PC-9 (cell line): Measurements from ENCODE around the gene SELE. TPM values are rescaled to one million over a fixed set of nuclear protein-coding genes. Genes with fewer than 3 reads are reported as not detected.

ENCODE experiments used
- BruUV-seq: library from RNA; stranded (reverse); fragments of 400-500 nt; replicated peaks from 2 replicates; lab custom pipeline; 2021; lab: Mats Ljungman, UMichigan
- CTCF ChIA-PET: fragments of 300-600 bp; sonication (Branson Sonifier 250); formaldehyde crosslinking; loops from one replicate; lab custom pipeline; 2022; ENCODE audit warnings: antibody characterized with exemption; lab: Charles Lee
- POLR2A ChIA-PET: fragments of 300-600 bp; sonication (Branson Sonifier 250); formaldehyde crosslinking; loops from one replicate; lab custom pipeline; 2022; ENCODE audit warnings: antibody characterized with exemption; ENCODE audit not compliant: unreplicated experiment; lab: Charles Lee
- DNase-seq, 2 experiments: peaks; one replicate each; pipeline versions ENCODE4 v3.0.0 to v3.0.0-alpha.2; 2015 to 2022; ENCODE audit warnings: mixed read lengths in 1 of 2
- H2AFZ ChIP-seq: fragments of 200-600 bp; sonication (generic); 2 replicates; pipeline ENCODE4 v1.8.1; 2017; ENCODE audit warnings: antibody characterized with exemption
- H3F3A ChIP-seq: fragments of 200-600 bp; sonication (generic); 2 replicates; pipeline ENCODE4 v1.8.1; 2017; ENCODE audit warnings: antibody characterized with exemption, mild to moderate bottlenecking, low read depth; ENCODE audit not compliant: insufficient read depth
- H3K27ac ChIP-seq: fragments of 200-600 bp; sonication (generic); 2 replicates; pipeline ENCODE4 v1.6.1; 2016; ENCODE audit warnings: mixed run types
- H3K27me3 ChIP-seq: fragments of 200-600 bp; sonication (generic); 2 replicates; pipeline ENCODE4 v1.6.1; 2016; ENCODE audit warnings: low read depth, mixed run types; ENCODE audit not compliant: insufficient read depth
- H3K36me3 ChIP-seq: fragments of 200-600 bp; sonication (generic); 2 replicates; pipeline ENCODE4 v1.6.1; 2016; ENCODE audit warnings: low read depth, mixed run types
- H3K4me1 ChIP-seq: fragments of 200-600 bp; sonication (generic); replicated peaks from 2 replicates; pipeline ENCODE4 v1.6.1; 2016; ENCODE audit warnings: mixed run types; ENCODE audit not compliant: insufficient read depth
- H3K4me2 ChIP-seq: fragments of 200-600 bp; sonication (generic); 2 replicates; pipeline ENCODE4 v1.6.1; 2017; ENCODE audit warnings: mixed run types
- H3K4me3 ChIP-seq: fragments of 200-600 bp; sonication (generic); 2 replicates; pipeline ENCODE4 v1.6.1; 2016; ENCODE audit warnings: mixed run types
- H3K79me2 ChIP-seq: fragments of 200-600 bp; sonication (generic); 2 replicates; pipeline ENCODE4 v1.6.1; 2017; ENCODE audit warnings: low read depth, mixed run types
- H3K9me2 ChIP-seq: fragments of 200-600 bp; sonication (generic); 2 replicates; pipeline ENCODE4 v1.8.1; 2017; ENCODE audit warnings: mild to moderate bottlenecking; ENCODE audit not compliant: insufficient read depth
- H3K9me3 ChIP-seq: fragments of 200-600 bp; sonication (generic); 2 replicates; pipeline ENCODE4 v1.8.1; 2016; ENCODE audit warnings: low read depth; ENCODE audit not compliant: insufficient read depth
- H4K20me1 ChIP-seq: fragments of 200-600 bp; sonication (generic); 2 replicates; pipeline ENCODE4 v1.8.1; 2017; ENCODE audit not compliant: insufficient read depth
- EZH2 ChIP-seq: fragments of 200-600 bp; sonication (generic); IDR thresholded peaks from 2 replicates; pipeline ENCODE4 v1.8.0; 2017; ENCODE audit warnings: antibody characterized with exemption, low read depth
- intact Hi-C: fragments of 100-400 bp; cut with micrococcal nuclease; formaldehyde crosslinking; loops from one replicate; pipeline ENCODE4 v1.10.0; 2022; ENCODE audit not compliant: unreplicated experiment
- total RNA-seq: library from RNA; stranded (reverse); gene quantifications from 2 replicates; pipeline ENCODE4 v1.2.3, GENCODE V29; 2021
- TF ChIP-seq, protein P1 (sequence below): fragments of 200-600 bp; sonication (generic); conservative IDR thresholded peaks from 2 replicates; pipeline ENCODE4 v1.6.1; 2017; ENCODE audit warnings: mixed run types, antibody characterized with exemption, mild to moderate bottlenecking, moderate library complexity

The SELE gene
- total RNA-seq, 1 experiment from 2014 or later = not detected

GRCh38 chr1:169765580-169766331 is 31.9 kb upstream of the SELE start:
- BruUV-seq = no TSS peak
- no peaks in the 10 kb centered on the region for H3K9me3 ChIP-seq
- no peak overlapping the region for H3K4me3 ChIP-seq
- no peaks in the 10 kb centered on the region for H3K9me2 ChIP-seq
- no peaks in the 10 kb centered on the region for H3K79me2 ChIP-seq
- CTCF ChIA-PET = no interaction called here
- H3K4me1 ChIP-seq = no peaks in the 10 kb centered on the region
- no peak overlapping the region; the same call in 1 of the 2 replicates for H2AFZ ChIP-seq
- TF ChIP-seq, protein P1, sequence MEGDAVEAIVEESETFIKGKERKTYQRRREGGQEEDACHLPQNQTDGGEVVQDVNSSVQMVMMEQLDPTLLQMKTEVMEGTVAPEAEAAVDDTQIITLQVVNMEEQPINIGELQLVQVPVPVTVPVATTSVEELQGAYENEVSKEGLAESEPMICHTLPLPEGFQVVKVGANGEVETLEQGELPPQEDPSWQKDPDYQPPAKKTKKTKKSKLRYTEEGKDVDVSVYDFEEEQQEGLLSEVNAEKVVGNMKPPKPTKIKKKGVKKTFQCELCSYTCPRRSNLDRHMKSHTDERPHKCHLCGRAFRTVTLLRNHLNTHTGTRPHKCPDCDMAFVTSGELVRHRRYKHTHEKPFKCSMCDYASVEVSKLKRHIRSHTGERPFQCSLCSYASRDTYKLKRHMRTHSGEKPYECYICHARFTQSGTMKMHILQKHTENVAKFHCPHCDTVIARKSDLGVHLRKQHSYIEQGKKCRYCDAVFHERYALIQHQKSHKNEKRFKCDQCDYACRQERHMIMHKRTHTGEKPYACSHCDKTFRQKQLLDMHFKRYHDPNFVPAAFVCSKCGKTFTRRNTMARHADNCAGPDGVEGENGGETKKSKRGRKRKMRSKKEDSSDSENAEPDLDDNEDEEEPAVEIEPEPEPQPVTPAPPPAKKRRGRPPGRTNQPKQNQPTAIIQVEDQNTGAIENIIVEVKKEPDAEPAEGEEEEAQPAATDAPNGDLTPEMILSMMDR = no peak
- no peak for TF ChIP-seq EZH2
- no peaks in the 10 kb centered on the region for H3K27me3 ChIP-seq
- intact Hi-C loops = no loop called here
- no peak overlapping the region for H3K27ac ChIP-seq
- no peaks in the 10 kb centered on the region for H4K20me1 ChIP-seq
- no peaks in the 10 kb centered on the region for H3K36me3 ChIP-seq
- no peak overlapping the region for H3K4me2 ChIP-seq
- POLR2A ChIA-PET = no interaction called here
- DNase-seq = no peak
- no peaks in the 10 kb centered on the region for H3F3A ChIP-seq

DNA sequence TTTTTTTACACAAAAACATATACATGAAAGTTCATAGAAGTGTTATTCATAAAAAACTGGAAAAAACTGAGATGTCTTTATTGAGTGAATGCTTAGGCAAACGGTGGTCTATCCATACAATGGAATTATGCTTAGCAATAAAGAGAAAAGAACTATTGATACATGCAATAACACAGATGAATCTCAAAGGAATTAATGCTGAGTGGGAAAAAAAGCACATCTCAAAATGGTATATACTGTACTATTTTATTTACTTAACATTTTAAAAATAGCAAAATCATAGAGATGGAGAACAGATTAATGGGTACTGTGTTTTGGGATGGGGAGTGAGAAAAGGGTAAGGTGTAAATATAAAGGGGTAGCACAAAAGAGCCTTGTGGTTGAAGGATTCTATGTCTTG is 31.0 kb upstream of the SELE start:
- no peaks in the 10 kb centered on the region for H3K4me1 ChIP-seq
- ChIA-PET POLR2A (no interaction called here), CTCF (no interaction called here)
- DNase-seq = no peak
- H3K27me3 ChIP-seq = no peaks in the 10 kb centered on the region
- H3K27ac ChIP-seq = no peak overlapping the region
- no peak overlapping the region for H3K4me3 ChIP-seq
- H3K4me2 ChIP-seq = no peak overlapping the region
- intact Hi-C loops = no loop called here
- TF ChIP-seq EZH2 = no peak
- TF ChIP-seq, protein P1 = no peak
- no peak overlapping the region for H2AFZ ChIP-seq
- no peaks in the 10 kb centered on the region for H3K79me2 ChIP-seq
- H4K20me1 ChIP-seq = no peaks in the 10 kb centered on the region
- H3K36me3 ChIP-seq = no peaks in the 10 kb centered on the region
- no peaks in the 10 kb centered on the region for H3K9me2 ChIP-seq
- no peaks in the 10 kb centered on the region for H3F3A ChIP-seq
- BruUV-seq = no TSS peak
- no peaks in the 10 kb centered on the region for H3K9me3 ChIP-seq

GRCh38 chr1:169762699-169763098 is 28.8 kb upstream of the SELE start:
- Histone ChIP-seq H4K20me1 (no peaks in the 10 kb centered on the region), H3K27me3 (no peaks in the 10 kb centered on the region), H3K79me2 (no peaks in the 10 kb centered on the region), H3K9me3 (no peaks in the 10 kb centered on the region), H3K4me1 (no peaks in the 10 kb centered on the region), H3F3A (no peaks in the 10 kb centered on the region), H3K9me2 (no peaks in the 10 kb centered on the region), H3K4me3 (no peak overlapping the region), H2AFZ (no peak overlapping the region), H3K4me2 (no peak overlapping the region), H3K36me3 (no peaks in the 10 kb centered on the region), H3K27ac (no peak overlapping the region)
- BruUV-seq = no TSS peak
- intact Hi-C loops = no loop called here
- POLR2A ChIA-PET = no interaction called here
- no peak for TF ChIP-seq EZH2
- TF ChIP-seq, protein P1 = no peak
- CTCF ChIA-PET = no interaction called here
- no peak for DNase-seq
